NCI-H82 (cell line): ENCODE measurements around the gene LRP5.

Experiments
- DNase-seq: peaks from one replicate; lab custom pipeline; 2025; lab: John Stamatoyannopoulos, UW

LRP5 gene

DNA sequence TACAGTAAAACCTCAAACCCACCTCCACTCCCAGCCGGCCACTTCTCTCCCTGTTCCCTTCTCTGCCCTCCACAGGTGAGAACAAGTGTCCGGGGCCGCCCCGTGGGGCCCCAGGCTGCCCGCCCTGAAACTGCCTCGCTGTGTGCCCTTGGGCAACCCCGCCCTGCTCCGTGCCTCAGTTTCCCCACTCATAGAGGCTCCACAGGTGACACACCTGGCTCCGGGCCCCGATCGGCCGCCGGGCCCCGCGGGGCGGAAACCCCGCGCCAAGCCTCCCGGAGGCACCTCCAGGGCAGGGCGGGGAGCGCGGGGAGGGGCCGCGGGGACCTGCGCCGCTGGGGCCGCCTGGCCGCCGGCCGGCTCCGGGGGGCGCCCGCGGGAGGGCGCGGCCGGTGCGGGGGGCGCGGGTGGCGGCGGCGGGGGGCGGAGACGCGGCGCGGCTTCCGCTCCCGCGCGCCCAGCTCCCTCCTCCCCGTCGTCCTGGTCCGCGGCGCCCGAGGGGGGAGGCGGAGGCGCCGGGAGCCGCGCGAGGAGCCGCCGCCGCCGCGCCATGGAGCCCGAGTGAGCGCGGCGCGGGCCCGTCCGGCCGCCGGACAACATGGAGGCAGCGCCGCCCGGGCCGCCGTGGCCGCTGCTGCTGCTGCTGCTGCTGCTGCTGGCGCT is at the start of gene LRP5:
TSS of gene LRP5 (plus strand) at position 475 of the 663 bp plus-strand sequence. CDS start at position 599, 124 bp downstream.
- peak; percentile 49 for DNase-seq

- DNase-seq: no peak
These were observed 48.9 kb upstream of the LRP5 start for GRCh38 chr11:68263444-68264035.

GRCh38 chr11:68264244-68264643 is 48.1 kb upstream of the LRP5 start:
- no peak for DNase-seq

DNA sequence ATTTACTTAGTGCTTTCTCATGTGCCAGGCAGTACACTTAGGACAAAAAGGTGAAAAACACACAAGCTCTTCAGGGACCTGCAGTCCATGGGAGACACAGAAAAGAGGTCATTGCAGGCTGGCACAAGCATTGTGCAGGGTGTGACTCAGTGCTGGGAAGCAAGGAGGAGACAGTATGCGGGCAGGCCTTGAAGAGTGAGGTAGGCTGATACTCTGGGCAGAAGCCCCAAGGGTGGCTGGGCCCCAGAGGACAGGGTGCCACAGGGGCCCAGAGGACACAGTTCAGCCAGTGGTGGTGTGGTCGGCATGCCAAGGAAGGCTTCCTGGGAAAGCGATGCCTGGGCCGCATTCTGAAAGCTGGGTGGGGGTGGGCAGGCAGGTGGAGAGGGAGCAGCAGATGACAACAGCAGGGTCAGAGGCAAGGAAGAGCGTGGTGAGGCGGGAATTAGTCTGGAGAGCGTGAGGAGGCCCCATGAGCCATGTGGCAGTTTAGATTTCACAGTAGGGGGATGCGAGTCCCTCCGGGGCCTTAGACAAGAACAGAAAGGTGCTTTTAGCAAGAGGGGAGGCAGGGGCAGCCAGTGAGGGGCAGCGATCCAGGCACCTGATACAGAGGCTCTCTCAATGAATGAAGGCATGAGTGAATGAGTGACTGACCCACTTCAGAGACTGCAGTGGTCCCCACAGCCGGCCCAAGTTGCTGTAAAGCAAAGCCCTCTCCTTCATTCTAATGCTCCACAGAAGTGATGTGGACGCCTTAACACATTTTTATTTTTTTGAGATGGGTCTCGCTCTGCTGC is 47.5 kb upstream of the LRP5 start:
- no peak for DNase-seq

- DNase-seq: no peak
These were observed 46.1 kb upstream of the LRP5 start for GRCh38 chr11:68266121-68266891.

DNA sequence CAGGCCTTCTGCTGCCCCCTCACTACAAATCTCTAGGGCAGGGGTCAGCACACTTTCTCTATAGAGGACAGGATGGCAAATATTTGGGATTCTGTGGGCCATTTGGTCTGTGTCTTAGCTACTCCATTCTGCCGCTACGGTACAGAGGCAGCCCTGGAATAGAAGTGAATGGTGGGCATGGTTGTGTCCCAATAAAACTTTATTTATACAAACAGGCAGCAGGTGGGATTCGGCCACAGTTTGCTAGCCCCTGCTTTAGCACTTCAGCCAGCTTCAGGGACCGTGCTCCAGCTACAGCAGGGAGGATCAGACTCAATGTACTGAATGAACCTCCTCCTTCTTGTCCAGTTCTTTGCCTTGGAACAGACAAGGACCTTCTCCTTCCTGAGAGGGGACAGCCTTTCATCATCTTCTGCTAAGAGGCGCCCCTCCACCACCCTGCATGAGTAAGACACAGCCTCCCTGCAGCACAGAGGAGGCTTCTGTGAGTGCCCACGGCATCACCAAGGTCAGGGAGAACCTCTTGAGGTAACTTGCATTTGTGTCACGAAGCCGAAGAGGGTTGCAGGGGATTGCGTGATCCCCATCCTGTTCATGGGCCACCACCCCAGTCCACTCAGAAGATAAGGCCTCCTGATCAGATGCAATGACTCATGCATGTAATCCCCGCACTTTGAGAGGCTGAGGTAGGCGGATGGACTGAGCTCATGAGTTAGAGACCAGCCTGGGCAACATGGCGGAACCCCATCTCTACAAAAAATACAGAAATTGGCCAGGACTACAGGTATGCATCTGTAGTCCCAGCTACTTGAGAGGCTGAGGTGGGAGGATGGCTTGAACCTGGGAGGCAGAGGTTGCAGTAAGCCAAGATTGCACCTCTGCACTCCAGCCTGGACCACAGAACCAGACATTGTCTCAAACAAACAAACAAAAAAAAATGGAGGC is 45.2 kb upstream of the LRP5 start:
- no peak for DNase-seq

GRCh38 chr11:68267881-68268240 is 44.5 kb upstream of the LRP5 start:
- no peak for DNase-seq

DNA sequence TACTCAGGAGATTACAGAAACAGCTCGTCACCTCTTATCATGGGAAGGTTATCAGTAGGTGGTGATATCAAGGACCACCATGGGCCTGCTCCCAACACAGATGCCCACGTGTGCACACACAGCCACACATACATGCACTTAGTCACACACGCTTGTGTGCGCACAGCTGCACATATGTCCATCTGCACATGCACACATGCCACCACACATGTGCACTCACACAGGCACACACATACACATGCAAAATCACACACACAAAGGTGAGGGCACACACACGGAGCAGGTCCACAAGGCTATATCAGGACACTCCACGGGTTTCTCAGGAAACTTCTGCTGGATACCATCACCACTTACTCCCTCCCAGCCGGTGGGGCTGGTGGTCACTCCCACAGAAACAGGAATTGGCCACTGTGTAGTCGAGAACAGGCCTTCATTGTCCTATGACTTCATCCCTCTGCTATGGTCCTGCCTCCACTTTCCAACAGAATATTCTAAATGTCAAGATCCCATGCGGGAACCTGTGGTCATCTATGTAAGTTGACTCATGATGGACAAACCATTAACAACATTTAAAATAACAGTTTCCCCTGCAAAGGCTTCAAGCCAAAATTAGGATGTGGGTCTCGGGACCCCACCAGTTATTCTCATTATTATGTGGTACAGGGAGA is 42.8 kb upstream of the LRP5 start:
- no peak for DNase-seq

GRCh38 chr11:68270196-68271022 is 42.0 kb upstream of the LRP5 start:
- no peak for DNase-seq

DNA sequence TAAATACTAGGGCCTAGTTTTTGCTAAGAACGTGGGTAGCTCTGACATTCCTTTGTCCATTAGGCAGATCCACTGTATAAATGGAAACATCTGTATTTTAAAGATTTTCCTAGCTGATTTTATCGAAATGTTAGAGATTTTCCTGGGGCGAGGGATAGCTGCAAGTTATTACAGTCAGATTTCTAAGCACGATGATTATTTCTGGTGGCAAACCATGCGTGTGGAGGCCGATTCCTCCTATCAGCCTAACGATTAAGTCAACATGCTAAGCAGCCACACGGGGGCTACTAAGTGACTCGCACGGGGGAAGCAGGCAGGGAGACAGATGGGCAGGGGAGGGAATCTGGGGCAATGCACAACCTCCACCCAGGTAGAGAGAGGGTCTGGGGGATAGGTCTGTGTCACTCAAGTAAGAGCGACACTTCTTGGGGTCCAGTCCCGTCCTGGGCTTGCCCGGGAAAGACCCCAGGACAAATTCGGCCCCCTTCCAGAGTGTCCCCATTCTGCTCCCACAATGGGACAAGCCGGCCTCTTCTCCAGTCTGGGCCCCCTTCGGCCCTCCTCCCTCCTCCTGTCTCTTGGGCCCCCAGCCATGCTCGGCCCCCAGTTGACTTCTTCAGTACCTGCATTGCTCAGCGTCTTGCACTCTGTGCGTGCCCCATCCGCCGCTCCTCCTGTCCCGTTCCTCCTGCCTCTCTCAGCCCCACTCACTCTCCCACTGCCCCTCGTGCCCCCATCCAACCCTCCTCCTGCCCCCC is 41.2 kb upstream of the LRP5 start:
- peak; percentile 93 for DNase-seq

- DNase-seq: peak; percentile 93
These were observed 40.4 kb upstream of the LRP5 start, which contains the start of gene C11orf24 for GRCh38 chr11:68271781-68272608. Gene C11orf24, minus strand, starts transcription at chr11:68271973. Its CDS starts 8,206 bp downstream, at chr11:68263767.

DNA sequence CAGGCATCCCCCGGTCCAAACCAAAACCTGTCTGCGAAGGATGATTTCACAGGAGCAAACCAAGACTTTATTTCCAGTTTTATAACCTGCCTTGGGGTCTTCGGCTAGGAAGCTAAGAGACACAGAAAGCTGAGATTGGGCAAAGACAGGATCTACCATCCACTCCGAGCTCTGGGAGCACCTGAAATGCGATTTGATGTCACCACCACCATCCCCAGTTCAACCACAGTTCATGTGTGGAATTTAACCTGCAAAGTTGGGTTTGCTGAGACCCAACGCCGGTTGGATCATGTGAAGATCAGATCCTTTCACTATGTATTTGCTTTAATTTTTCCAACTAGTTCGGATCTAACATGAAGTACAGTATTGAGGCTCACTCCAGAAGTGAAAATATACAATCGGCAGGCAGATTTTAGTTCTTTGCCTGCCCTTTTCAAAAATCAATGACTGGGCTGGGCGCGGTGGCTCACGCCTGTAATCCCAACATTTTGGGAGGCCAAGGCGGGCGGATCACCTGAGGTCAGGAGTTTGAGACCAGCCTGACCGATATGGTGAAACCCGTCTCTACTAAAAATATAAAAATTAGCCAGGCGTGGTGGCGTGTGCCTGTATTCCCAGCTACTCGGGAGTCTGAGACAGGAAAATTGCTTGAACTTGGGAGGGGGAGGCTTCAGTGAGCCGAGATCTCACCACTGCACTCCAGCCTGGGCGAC is 39.2 kb upstream of the LRP5 start:
- DNase-seq: no peak

DNA sequence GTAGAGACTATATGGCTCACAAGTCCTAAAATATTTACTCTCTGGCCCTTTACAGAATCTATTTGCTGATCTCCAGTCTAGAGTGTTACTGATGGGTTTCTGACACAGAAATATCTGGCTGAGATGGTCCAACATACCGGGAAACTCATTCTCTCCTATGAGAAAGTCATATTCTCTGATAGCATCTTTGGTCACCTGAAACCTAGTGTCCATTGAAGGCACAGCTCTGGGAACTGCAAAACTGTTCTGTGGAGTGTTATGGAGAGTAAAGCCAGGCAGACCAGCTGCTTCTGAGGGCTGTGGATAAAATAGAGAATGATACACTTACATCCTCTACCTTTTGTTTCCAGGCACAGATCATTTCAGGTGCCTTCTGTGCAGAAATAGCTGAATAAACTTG is 38.1 kb upstream of the LRP5 start:
- no peak for DNase-seq

- no peak for DNase-seq
These were observed 36.5 kb upstream of the LRP5 start for GRCh38 chr11:68275721-68276507.

- DNase-seq: no peak
These were observed 35.5 kb upstream of the LRP5 start for GRCh38 chr11:68276861-68277260.

DNA sequence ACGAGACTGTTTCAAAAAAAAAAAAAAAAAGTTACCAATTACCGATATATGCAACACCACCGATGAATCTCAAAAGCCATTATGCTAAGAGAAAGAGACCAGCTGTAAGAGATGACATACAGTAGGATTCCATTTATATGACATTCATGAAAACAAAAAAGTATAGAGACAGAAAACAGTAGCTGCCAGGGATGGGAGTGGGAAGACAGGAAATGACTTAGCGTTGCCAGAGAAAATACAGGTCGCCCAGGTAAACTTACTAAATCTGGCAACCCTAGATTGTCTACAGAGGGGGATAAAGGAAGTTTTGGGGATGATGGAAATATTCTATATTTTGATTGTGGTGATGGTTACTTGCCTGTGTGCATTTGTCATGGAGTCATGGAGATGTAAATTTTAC is 32.7 kb upstream of the LRP5 start:
- no peak for DNase-seq
